Type B pancreatic cell (in vitro differentiated cells): ENCODE data around the gene LRBA. TPM values are rescaled to one million over a fixed set of nuclear protein-coding genes. Genes with fewer than 3 reads are reported as not detected.
"Not testable (repeated sequence)": the region's sequence is repeated elsewhere in the genome, so short reads cannot be mapped to it uniquely, and the experiment has no call there.

Source experiments
- DNase-seq: peaks from one replicate; pipeline ENCODE4 v3.0.0; 2021; ENCODE audit warnings: mixed read lengths; ENCODE audit not compliant: unreplicated experiment; ENCODE audit errors: extremely low spot score
- H3K27ac Mint-ChIP-seq: 2 replicates; pipeline ENCODE4 v1.8.0; 2021; ENCODE audit warnings: mild to moderate bottlenecking, mixed read lengths
- H3K27me3 Mint-ChIP-seq: 2 replicates; pipeline ENCODE4 v1.8.0; 2021; ENCODE audit warnings: mixed read lengths
- H3K36me3 Mint-ChIP-seq: 2 replicates; pipeline ENCODE4 v1.8.0; 2021; ENCODE audit warnings: mixed read lengths
- H3K4me1 Mint-ChIP-seq: one replicate; pipeline ENCODE4 v1.8.0; 2021; ENCODE audit warnings: mixed read lengths; ENCODE audit not compliant: unreplicated experiment
- H3K4me3 Mint-ChIP-seq: 2 replicates; pipeline ENCODE4 v1.8.0; 2021; ENCODE audit warnings: mild to moderate bottlenecking, mixed read lengths
- H3K9me3 Mint-ChIP-seq: 2 replicates; pipeline ENCODE4 v1.8.0; 2021; ENCODE audit warnings: mixed read lengths
- total RNA-seq: library from RNA; stranded (reverse); gene quantifications from 2 replicates; pipeline ENCODE4 v1.2.1, GENCODE V29; 2021; ENCODE audit warnings: low replicate concordance
- TF ChIP-seq, protein P1 (sequence below): fragments of 200-600 bp; sonication (generic); conservative IDR thresholded peaks from 2 replicates; pipeline ENCODE4 v1.5.0; 2021; ENCODE audit warnings: antibody characterized with exemption, mild to moderate bottlenecking

The LRBA gene
- total RNA-seq, 1 donor from 2014 or later: 64.5 TPM

GRCh38 chr4:150961566-150961965 lies 53.5 kb downstream of the LRBA start:
- no peak overlapping the region for H3K4me3 Mint-ChIP-seq
- H3K27ac Mint-ChIP-seq: no peak overlapping the region
- DNase-seq: no peak
- peaks cover 7% of the 10 kb centered on the region for H3K9me3 Mint-ChIP-seq
- TF ChIP-seq, protein P1, sequence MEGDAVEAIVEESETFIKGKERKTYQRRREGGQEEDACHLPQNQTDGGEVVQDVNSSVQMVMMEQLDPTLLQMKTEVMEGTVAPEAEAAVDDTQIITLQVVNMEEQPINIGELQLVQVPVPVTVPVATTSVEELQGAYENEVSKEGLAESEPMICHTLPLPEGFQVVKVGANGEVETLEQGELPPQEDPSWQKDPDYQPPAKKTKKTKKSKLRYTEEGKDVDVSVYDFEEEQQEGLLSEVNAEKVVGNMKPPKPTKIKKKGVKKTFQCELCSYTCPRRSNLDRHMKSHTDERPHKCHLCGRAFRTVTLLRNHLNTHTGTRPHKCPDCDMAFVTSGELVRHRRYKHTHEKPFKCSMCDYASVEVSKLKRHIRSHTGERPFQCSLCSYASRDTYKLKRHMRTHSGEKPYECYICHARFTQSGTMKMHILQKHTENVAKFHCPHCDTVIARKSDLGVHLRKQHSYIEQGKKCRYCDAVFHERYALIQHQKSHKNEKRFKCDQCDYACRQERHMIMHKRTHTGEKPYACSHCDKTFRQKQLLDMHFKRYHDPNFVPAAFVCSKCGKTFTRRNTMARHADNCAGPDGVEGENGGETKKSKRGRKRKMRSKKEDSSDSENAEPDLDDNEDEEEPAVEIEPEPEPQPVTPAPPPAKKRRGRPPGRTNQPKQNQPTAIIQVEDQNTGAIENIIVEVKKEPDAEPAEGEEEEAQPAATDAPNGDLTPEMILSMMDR: no peak
- no peaks in the 10 kb centered on the region for H3K4me1 Mint-ChIP-seq
- H3K36me3 Mint-ChIP-seq: peaks cover 21% of the 10 kb centered on the region
- H3K27me3 Mint-ChIP-seq: no peaks in the 10 kb centered on the region

DNA sequence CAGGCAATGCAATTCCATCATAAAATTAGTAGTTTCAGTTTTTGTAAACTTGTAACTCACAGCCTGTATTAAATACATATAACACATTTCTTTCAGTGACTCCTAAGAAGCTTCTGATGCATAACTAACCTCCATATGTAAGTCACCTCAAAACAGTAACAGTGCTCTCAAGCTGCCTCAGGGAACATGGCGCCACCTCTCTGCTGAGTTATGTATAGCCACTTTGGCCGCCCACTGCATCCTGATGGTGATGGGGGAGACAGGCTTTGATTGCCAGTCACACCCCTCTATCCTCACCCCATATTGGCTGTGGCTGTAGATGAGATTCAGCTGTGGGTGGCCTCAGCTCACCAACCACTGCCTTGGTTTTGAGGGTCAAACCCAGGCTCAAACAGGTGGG lies 54.3 kb downstream of the LRBA start:
- no peaks in the 10 kb centered on the region for H3K27me3 Mint-ChIP-seq
- no peaks in the 10 kb centered on the region for H3K4me1 Mint-ChIP-seq
- no peak overlapping the region for H3K4me3 Mint-ChIP-seq
- H3K27ac Mint-ChIP-seq: no peak overlapping the region
- no peak for DNase-seq
- peaks cover 7% of the 10 kb centered on the region for H3K9me3 Mint-ChIP-seq
- TF ChIP-seq, protein P1: peak; percentile 53
- H3K36me3 Mint-ChIP-seq: peaks cover 28% of the 10 kb centered on the region

DNA sequence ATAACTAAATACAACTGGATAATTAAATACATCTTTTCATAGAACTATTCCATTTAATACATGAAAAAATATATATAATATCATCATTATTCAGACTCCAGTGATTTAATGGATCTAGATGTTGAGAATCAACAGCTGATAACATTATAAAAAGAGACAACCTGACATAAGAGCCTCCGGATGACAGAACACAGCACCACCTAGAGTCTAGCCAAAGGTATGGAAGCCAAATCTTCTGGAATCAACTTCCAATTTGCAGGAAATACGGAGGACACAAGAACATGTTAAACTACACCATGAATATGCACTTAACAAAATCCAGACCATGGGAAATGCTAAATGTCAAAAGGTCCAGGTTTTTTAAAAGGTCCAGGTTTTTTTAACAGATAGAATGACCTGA lies 55.0 kb downstream of the LRBA start:
- H3K27ac Mint-ChIP-seq: no peak overlapping the region
- no peak for DNase-seq
- no peak overlapping the region for H3K4me3 Mint-ChIP-seq
- TF ChIP-seq, protein P1: peak; percentile 57
- H3K9me3 Mint-ChIP-seq: peaks cover 7% of the 10 kb centered on the region
- peaks cover 29% of the 10 kb centered on the region for H3K36me3 Mint-ChIP-seq
- no peaks in the 10 kb centered on the region for H3K4me1 Mint-ChIP-seq
- no peaks in the 10 kb centered on the region for H3K27me3 Mint-ChIP-seq

DNA sequence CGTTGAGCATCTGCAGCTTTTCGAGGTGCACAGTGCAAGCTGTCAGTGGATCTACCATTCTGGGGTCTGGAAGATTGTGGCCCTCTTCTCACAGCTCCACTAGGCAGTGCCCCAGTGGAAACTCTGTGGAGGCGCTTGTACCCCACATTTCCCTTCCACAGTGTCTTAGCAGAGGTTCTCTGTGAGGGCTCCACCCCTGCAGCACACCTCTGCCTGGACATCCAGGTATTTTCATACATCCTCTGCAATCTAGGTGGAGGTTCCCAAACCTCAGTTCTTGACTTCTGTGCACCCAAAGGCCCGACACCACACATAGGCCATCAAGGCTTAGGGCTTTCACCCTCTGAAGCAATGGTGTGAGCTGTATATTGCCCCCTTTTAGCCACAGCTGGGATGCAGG lies 57.1 kb downstream of the LRBA start:
- not testable (repeated sequence) for H3K9me3 Mint-ChIP-seq, H3K4me1 Mint-ChIP-seq, DNase-seq, H3K4me3 Mint-ChIP-seq, H3K27me3 Mint-ChIP-seq, H3K27ac Mint-ChIP-seq
- peaks cover 32% of the 10 kb centered on the region for H3K36me3 Mint-ChIP-seq

DNA sequence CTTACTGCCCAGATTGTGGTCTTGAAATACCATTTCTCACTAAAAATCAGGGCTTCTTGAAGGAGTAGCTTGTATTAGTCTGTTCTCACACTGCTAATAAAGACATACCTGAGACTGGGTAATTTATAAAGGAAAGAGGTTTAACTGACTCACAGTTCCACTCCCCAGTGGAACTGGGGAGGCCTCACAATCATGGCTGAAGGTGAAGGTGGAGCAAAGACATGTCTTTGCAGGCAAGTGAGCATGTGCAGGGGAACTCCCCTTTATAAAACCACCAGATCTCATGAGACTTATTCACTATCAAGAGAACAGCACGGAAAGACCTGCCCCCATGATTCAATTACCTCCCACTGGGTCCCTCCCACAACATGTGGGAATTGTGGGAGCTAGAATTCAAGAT lies 58.0 kb downstream of the LRBA start:
- not testable (repeated sequence) for DNase-seq, H3K4me1 Mint-ChIP-seq, H3K9me3 Mint-ChIP-seq, H3K27ac Mint-ChIP-seq, H3K27me3 Mint-ChIP-seq, H3K4me3 Mint-ChIP-seq
- H3K36me3 Mint-ChIP-seq: peaks cover 33% of the 10 kb centered on the region

GRCh38 chr4:150953916-150954315 lies 61.2 kb downstream of the LRBA start:
- DNase-seq, H3K4me1 Mint-ChIP-seq, H3K27me3 Mint-ChIP-seq, H3K27ac Mint-ChIP-seq, H3K4me3 Mint-ChIP-seq: not testable (repeated sequence)
- peaks cover 11% of the 10 kb centered on the region for H3K9me3 Mint-ChIP-seq
- H3K36me3 Mint-ChIP-seq: peaks cover 37% of the 10 kb centered on the region

DNA sequence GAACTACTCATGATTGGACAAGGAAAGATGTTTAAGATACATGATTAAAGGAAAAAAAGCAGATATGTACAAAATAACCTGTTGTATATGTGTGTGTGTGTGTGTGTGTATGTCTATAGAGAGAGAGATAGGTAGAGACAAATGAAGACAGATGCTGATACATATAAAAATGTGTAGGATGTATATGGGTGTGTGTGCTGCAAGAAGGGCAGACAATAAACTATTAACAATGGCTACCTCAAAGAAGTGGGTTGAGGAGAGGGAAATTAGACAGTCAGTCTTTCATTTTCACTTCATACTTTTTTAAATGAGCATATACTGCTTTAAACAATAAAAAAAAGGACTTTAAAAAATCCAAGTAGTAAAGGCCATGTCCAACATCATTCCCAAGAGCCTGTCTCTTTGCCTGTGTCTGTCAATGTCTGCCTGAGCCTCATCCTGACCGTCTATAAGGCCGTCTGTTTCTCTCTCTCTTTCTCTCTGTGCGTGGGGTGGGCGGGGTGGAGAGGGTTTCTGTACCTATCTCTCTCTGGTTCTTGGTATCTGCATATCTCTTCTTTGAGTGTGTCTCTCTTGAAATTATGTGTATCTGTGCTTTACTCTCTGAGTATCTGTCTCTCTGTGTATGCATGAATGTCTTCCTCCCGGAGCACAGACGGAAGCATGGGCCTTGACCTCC lies 62.8 kb downstream of the LRBA start:
- DNase-seq: no peak
- no peak overlapping the region for H3K4me3 Mint-ChIP-seq
- TF ChIP-seq, protein P1: no peak
- H3K9me3 Mint-ChIP-seq: peaks cover 5% of the 10 kb centered on the region
- peaks cover 25% of the 10 kb centered on the region for H3K36me3 Mint-ChIP-seq
- H3K27ac Mint-ChIP-seq: no peak overlapping the region
- H3K4me1 Mint-ChIP-seq: peaks cover 5% of the 10 kb centered on the region
- no peaks in the 10 kb centered on the region for H3K27me3 Mint-ChIP-seq
